NK-92 (cell line): ENCODE data around the gene SPANXN3.
"Not testable (repeated sequence)": the region's sequence is repeated elsewhere in the genome, so short reads cannot be mapped to it uniquely, and the experiment has no call there.

ENCODE experiments used
- DNase-seq: peaks from one replicate; lab custom pipeline; 2025; ENCODE audit not compliant: unreplicated experiment; lab: John Stamatoyannopoulos, UW

Gene SPANXN3

GRCh38 chrX:143517375-143517774, at the start of gene SPANXN3:
SPANXN3 (minus strand) TSS chrX:143517475; CDS start chrX:143517391, 84 bp downstream.
- not testable (repeated sequence) for DNase-seq

GRCh38 chrX:143536176-143536575, 18.9 kb upstream of the SPANXN3 start:
- no peak for DNase-seq

- not testable (repeated sequence) for DNase-seq
Observed at GRCh38 chrX:143502196-143502595, 15.1 kb downstream of the SPANXN3 start.

- DNase-seq, result no peak
Observed at GRCh38 chrX:143500751-143501150, 16.5 kb downstream of the SPANXN3 start.

- DNase-seq, result no peak
Observed at GRCh38 chrX:143486105-143486504, 31.2 kb downstream of the SPANXN3 start.

GRCh38 chrX:143476751-143477150, 40.5 kb downstream of the SPANXN3 start:
- DNase-seq, result no peak

- no peak for DNase-seq
Observed at GRCh38 chrX:143472347-143472938, 44.8 kb downstream of the SPANXN3 start.

- no peak for DNase-seq
Observed at GRCh38 chrX:143466130-143466529, 51.1 kb downstream of the SPANXN3 start.

- no peak for DNase-seq
Observed at GRCh38 chrX:143462696-143463095, 54.6 kb downstream of the SPANXN3 start.

- DNase-seq, result no peak
Observed at GRCh38 chrX:143461606-143462005, 55.7 kb downstream of the SPANXN3 start.
